Measurements from ENCODE around the gene SPRR2E.

DNA sequence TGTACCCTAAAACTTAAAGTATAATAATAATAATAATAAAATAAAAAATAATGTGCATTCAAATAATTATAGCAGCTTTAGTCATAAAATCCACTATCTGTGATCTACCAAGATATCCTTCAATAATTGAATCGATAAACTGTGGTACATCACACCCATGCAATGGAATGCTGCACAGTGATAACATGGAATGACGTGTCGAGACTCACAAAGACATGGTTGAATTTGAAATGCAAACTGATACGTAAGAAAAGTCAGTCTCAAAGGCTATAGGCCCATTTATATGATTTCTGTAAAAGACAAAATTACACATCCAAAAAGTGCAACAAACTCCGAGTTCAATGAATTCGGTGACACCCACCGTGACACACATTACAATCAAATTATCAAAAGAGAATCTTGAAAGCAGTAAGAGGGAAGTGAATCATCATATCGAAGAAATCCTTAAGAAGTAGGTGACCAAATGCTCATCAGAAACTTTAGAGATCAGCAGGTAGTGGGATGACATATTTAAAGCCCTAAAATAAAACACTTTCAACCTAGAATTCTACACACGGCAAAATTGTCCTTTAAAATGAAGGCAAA, 5.2 kb upstream of the SPRR2E start:
- TF ChIP-seq POLR2A (IDR thresholded peaks at IDR 0.05): no peak
- TF ChIP-seq, protein P1, sequence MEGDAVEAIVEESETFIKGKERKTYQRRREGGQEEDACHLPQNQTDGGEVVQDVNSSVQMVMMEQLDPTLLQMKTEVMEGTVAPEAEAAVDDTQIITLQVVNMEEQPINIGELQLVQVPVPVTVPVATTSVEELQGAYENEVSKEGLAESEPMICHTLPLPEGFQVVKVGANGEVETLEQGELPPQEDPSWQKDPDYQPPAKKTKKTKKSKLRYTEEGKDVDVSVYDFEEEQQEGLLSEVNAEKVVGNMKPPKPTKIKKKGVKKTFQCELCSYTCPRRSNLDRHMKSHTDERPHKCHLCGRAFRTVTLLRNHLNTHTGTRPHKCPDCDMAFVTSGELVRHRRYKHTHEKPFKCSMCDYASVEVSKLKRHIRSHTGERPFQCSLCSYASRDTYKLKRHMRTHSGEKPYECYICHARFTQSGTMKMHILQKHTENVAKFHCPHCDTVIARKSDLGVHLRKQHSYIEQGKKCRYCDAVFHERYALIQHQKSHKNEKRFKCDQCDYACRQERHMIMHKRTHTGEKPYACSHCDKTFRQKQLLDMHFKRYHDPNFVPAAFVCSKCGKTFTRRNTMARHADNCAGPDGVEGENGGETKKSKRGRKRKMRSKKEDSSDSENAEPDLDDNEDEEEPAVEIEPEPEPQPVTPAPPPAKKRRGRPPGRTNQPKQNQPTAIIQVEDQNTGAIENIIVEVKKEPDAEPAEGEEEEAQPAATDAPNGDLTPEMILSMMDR (IDR thresholded peaks at IDR 0.05): no peak
